LNCAP (cell line): ENCODE measurements around the gene OR6K2.

Experiments used
- CTCF ChIP-seq: fragments of 450-650 bp; IDR thresholded peaks from 2 replicates; pipeline ENCODE4 v1.5.1; 2017; ENCODE audit warnings: mild to moderate bottlenecking

Gene OR6K2

DNA sequence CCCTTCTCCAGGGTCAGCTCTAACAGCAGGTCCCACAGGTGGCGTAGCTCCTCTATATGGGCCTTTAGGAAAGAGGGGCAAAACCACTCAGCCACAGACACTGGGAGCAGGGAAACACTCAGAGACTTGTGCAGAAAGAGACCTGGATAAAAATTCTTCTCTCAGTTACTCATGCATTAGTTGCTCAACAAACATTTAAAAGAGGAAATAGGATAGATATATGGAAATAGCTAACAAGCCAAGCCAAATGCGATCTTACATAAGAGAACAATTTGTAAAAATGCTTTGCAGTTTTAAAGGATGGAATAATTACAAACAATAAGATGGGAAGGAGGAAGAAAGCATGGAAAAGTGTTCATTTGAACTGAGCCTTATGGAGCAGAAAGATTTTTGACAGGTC lies 18.8 kb downstream of the OR6K2 start:
- no peak for TF ChIP-seq CTCF

- no peak for TF ChIP-seq CTCF
Observed at GRCh38 chr1:158679289-158679688, 21.2 kb downstream of the OR6K2 start.

DNA sequence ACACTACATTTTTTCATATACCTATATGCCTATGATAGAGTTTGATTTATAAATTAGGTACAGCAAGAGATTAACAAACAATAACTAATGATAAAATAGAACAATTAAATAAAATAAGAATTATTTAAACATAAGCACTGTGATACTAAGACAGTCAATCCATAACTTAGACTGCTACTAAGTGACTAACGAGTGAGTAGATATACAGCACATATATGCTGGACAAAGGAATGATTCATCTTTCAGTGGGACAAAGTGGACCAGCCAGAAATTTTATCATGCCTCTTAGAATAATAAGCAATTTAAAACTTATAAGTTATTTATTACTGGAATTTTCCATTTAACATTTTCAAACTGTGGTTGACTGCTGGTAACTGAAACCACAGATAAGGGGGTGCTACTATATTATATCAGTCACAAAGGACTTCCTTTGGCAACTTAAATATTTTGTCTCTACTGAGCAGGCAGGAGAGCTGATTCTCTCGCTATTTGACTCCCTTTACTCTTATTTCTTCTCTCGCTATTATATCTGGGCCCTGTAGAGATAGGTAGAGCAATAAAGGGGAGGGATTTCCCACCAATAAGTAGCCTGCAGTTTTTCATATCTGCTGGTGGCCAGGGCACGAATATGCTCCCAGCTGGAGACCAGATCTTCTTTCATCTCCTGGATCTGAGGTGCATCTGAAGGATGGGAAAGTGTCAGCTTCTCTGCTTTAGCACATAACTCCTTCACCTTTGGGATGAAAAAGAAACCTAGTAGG lies 24.7 kb downstream of the OR6K2 start:
- TF ChIP-seq CTCF: no peak

DNA sequence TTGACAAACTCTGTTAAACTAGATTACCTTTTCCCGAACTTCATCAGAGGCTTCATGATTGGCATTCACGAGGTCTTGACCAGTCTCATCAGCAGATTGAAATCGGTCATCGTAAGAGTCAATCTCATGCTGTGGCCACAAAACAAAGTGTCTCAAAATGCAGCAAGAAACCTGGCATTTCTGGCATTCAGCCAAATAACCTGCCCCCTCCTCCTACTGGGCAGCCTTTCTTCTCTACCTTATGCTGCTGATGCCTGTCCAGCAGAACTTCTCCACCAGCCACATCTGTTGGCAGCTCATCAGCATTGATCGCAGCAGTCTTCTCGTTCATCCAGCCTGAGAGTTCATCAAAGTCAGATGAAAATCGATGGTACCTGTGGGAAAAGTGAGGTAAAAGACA lies 26.1 kb downstream of the OR6K2 start:
- TF ChIP-seq CTCF: no peak

DNA sequence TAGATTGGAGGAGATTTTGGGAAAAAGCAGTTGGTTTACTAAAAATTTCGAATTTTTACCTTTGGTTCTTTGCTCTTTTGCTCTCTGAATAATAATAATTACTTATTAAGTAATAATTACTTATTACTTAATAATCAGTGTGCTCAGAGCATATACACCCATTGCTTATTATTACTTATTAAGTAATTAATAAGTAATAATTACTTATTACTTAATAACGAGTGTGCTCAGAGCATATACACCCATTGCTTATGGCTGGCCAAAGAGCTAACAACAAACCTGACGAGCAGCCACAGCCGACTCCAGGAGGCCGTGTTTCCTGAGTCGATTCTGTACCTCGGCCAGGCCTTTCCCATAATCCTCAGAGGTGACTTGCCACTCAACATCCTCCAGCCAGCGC lies 34.4 kb downstream of the OR6K2 start:
- TF ChIP-seq CTCF: no peak

DNA sequence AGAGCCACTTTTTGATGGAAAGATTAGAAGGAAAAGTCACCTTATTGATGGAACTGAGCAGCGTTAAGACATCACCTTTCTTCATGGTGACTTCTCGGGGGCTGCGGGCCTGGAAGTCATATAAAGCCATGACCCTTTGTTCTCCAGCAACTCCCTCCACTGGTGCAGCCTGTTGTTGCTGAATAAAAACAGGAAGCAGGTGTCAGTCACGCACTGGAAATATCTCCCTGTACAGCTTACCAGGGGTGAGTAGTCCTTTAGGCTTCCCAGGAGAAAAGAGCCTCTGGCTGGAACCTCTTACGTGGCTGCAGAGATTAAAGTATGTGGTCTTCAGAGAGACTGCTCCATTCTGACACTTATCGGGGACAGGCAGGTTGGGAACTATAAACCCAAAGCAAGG lies 45.9 kb downstream of the OR6K2 start:
- no peak for TF ChIP-seq CTCF

DNA sequence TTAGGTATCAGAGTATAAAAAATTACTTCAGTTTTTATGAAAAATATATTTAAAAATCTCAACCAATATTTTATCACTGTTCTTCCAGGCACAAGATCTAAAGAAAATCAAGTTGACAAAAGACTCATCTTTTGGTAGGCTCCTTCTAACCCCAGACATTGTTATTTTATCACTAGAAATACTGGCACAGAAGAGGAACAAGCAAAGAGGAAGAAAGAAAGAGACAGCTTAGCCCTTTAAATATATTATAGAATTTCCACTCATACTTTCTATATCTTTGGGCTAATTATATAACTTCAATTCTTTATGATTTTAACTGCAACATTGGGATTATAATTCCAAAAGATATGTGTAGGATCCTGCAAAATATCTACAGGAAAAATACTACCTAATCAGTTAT lies 46.4 kb downstream of the OR6K2 start:
- no peak for TF ChIP-seq CTCF
